HepG2 (cell line): ENCODE measurements around the gene ATAD3A. TPM values are rescaled to one million over a fixed set of nuclear protein-coding genes. Genes with fewer than 3 reads are reported as not detected.
A peak's percentile ranks its signal among the peaks of the same experiment; 100 is the strongest.

Source experiments
- ATAC-seq: fragments of 200-7000 bp; cut with Tn5 transposase; 3 replicates; pipeline ENCODE4 v1.9.1; 2020; ENCODE audit warnings: mild to moderate bottlenecking, moderate library complexity
- BruUV-seq: library from RNA; stranded (reverse); fragments of 400-500 nt; replicated peaks from 2 replicates; lab custom pipeline; 2021; lab: Mats Ljungman, UMichigan
- CTCF ChIA-PET: fragments of 300-600 bp; formaldehyde crosslinking; extraction: SDS; loops from one replicate; lab custom pipeline; 2021; ENCODE audit warnings: low total read pairs, inconsistent platforms, low intra/inter-chr PET ratio; lab: Yijun Ruan, JAX
- POLR2A ChIA-PET: fragments of 350-600 bp; sonication (Branson Sonifier 250); formaldehyde crosslinking; loops from one replicate; lab custom pipeline; 2020; ENCODE audit warnings: antibody characterized with exemption, inconsistent platforms; lab: Yijun Ruan, JAX
- DNase-seq: peaks from one replicate; pipeline ENCODE4 v3.0.0-alpha.2; 2015; ENCODE audit warnings: low spot score
- FAIRE-seq: peaks from 3 replicates; lab custom pipeline; 2011; peaks lifted over from hg19 to GRCh38; lab: Jason Lieb, UNC
- H2AFZ ChIP-seq: one replicate; pipeline ENCODE4 v1.6.1; 2011; ENCODE audit warnings: low read length, inconsistent platforms
- H3K27ac ChIP-seq: fragments of 300-600 bp; 3 replicates; pipeline ENCODE4 v1.8.0; 2011; ENCODE audit warnings: mixed run types, mild to moderate bottlenecking, mixed read lengths, low read length, inconsistent platforms; ENCODE audit not compliant: insufficient read depth; ENCODE audit errors: extremely low read length
- H3K27me3 ChIP-seq, 2 experiments: fragments of 200-600 bp in 1 of 2; 2 replicates in 1 of 2; 3 replicates in 1 of 2; pipeline versions ENCODE4 v1.6.0 to v1.8.0; 2011; ENCODE audit warnings: low read length in 2 of 2, mild to moderate bottlenecking in 2 of 2, moderate library complexity in 2 of 2, inconsistent platforms in 1 of 2; ENCODE audit not compliant: insufficient read depth in 2 of 2, control insufficient read depth in 1 of 2
- H3K36me3 ChIP-seq, 2 experiments: fragments of 200-600 bp in 1 of 2; replicated peaks in 1 of 2; 2 replicates in 1 of 2; 3 replicates in 1 of 2; pipeline versions ENCODE4 v1.5.1 to v1.8.0; 2011; ENCODE audit warnings: low read length in 2 of 2, inconsistent platforms in 1 of 2; ENCODE audit not compliant: insufficient read depth in 2 of 2, control insufficient read depth in 1 of 2
- H3K4me1 ChIP-seq: 2 replicates; pipeline ENCODE4 v1.5.1; 2012; ENCODE audit warnings: low read length, inconsistent platforms; ENCODE audit not compliant: insufficient read depth
- H3K4me2 ChIP-seq: 2 replicates; pipeline ENCODE4 v1.6.0; 2011; ENCODE audit warnings: low read depth, low read length, inconsistent platforms
- H3K4me3 ChIP-seq, 3 experiments: fragments of 200-600 bp in 1 of 3; sonication (generic), shearing (Covaris generic) in 1 of 3; replicated peaks in 1 of 3; 2 replicates each; pipeline ENCODE4 v1.5.1; 2011 to 2016; ENCODE audit warnings: low read length in 3 of 3, inconsistent platforms in 2 of 3, low read depth in 2 of 3, mild to moderate bottlenecking in 2 of 3, control low read depth in 1 of 3, mixed read lengths in 1 of 3; ENCODE audit not compliant: insufficient read depth in 1 of 3
- H3K79me2 ChIP-seq: one replicate; pipeline ENCODE4 v1.6.1; 2011; ENCODE audit warnings: low read length, inconsistent platforms; ENCODE audit not compliant: insufficient read depth
- H3K9ac ChIP-seq: 2 replicates; pipeline ENCODE4 v1.6.0; 2011; ENCODE audit warnings: mild to moderate bottlenecking, low read depth, low read length, inconsistent platforms; ENCODE audit not compliant: insufficient read depth
- H3K9me3 ChIP-seq: 2 replicates; pipeline ENCODE4 v1.5.1; 2012; ENCODE audit warnings: mild to moderate bottlenecking, low read length
- H4K20me1 ChIP-seq: 2 replicates; pipeline ENCODE4 v1.6.0; 2011; ENCODE audit warnings: inconsistent platforms, mild to moderate bottlenecking, low read length, moderate library complexity; ENCODE audit not compliant: insufficient read depth
- ARID4A ChIP-seq: sonication (generic); formaldehyde crosslinking; IDR thresholded peaks from 2 replicates; pipeline ENCODE4 v1.5.0; 2020; ENCODE audit warnings: mild to moderate bottlenecking, missing genetic modification reagents, borderline replicate concordance
- BORCS8-MEF2B ChIP-seq: sonication (generic); formaldehyde crosslinking; IDR thresholded peaks from 2 replicates; pipeline ENCODE4 v1.8.0; 2022; ENCODE audit warnings: mild to moderate bottlenecking, missing genetic modification reagents
- DBP ChIP-seq: sonication (generic); formaldehyde crosslinking; IDR thresholded peaks from 2 replicates; pipeline ENCODE4 v1.4.0; 2020; ENCODE audit warnings: missing genetic modification reagents; ENCODE audit errors: not compliant biosample characterization
- JUNB ChIP-seq: sonication (generic); formaldehyde crosslinking; IDR thresholded peaks from 2 replicates; pipeline ENCODE4 v1.8.0; 2022; ENCODE audit warnings: missing genetic modification reagents, mild to moderate bottlenecking, borderline replicate concordance
- RBAK ChIP-seq: sonication (generic); formaldehyde crosslinking; IDR thresholded peaks from 2 replicates; pipeline ENCODE4 v1.5.1; 2020; ENCODE audit warnings: mild to moderate bottlenecking, missing genetic modification reagents
- TEAD2 ChIP-seq: sonication (generic); formaldehyde crosslinking; IDR thresholded peaks from 2 replicates; pipeline ENCODE4 v1.9.0; 2021; ENCODE audit warnings: missing genetic modification reagents
- TOPORS ChIP-seq: sonication (generic); formaldehyde crosslinking; IDR thresholded peaks from 2 replicates; pipeline ENCODE4 v1.8.0; 2023; ENCODE audit warnings: mild to moderate bottlenecking, missing genetic modification reagents
- USF2 ChIP-seq, 2 experiments: sonication (generic) in 1 of 2; formaldehyde crosslinking in 1 of 2; IDR thresholded peaks; 2 replicates each; pipeline versions ENCODE4 v1.5.1 to v1.6.1; 2011 to 2020; ENCODE audit warnings: borderline replicate concordance in 1 of 2, low read depth in 1 of 2, low read length in 1 of 2, mild to moderate bottlenecking in 1 of 2, missing genetic modification reagents in 1 of 2, moderate library complexity in 1 of 2
- ZMYM3 ChIP-seq: sonication (generic); formaldehyde crosslinking; IDR thresholded peaks from 2 replicates; pipeline ENCODE4 v1.5.1; 2020; ENCODE audit warnings: mild to moderate bottlenecking, missing genetic modification reagents
- ZNF12 ChIP-seq: sonication (generic); formaldehyde crosslinking; IDR thresholded peaks from 2 replicates; pipeline ENCODE4 v1.5.0; 2020; ENCODE audit warnings: missing genetic modification reagents
- ZNF382 ChIP-seq: sonication (generic); formaldehyde crosslinking; IDR thresholded peaks from 2 replicates; pipeline ENCODE4 v1.5.0; 2020; ENCODE audit warnings: missing genetic modification reagents, mild to moderate bottlenecking, borderline replicate concordance
- ZNF572 ChIP-seq: sonication (generic); formaldehyde crosslinking; IDR thresholded peaks from 2 replicates; pipeline ENCODE4 v1.5.1; 2020; ENCODE audit warnings: mild to moderate bottlenecking, missing genetic modification reagents
- ZSCAN20 ChIP-seq: sonication (generic); formaldehyde crosslinking; IDR thresholded peaks from 2 replicates; pipeline ENCODE4 v1.4.0; 2020; ENCODE audit warnings: missing genetic modification reagents, mild to moderate bottlenecking, borderline replicate concordance
- ZSCAN31 ChIP-seq: sonication (generic); formaldehyde crosslinking; IDR thresholded peaks from 2 replicates; pipeline ENCODE4 v1.5.0; 2020; ENCODE audit warnings: low read depth, mild to moderate bottlenecking, missing genetic modification reagents
- WGBS: methylation state at CpG from one replicate; pipeline ENCODE4 v1.1.6; 2017; ENCODE audit warnings: low lambda C conversion rate; 5-methylcytosine and 5-hydroxymethylcytosine counted together
- in situ Hi-C: cut with HindIII; loops from 2 replicates; pipeline ENCODE4 v1.10.0; 2017; ENCODE audit warnings: low pct_unique_long_range_greater_than_20kb; ENCODE audit not compliant: extremely low pct_ligation_motif_present
- intact Hi-C: fragments of 100-400 bp; cut with micrococcal nuclease; formaldehyde crosslinking; loops from one replicate; pipeline ENCODE4 v1.10.0; 2022; ENCODE audit not compliant: unreplicated experiment
- polyA plus RNA-seq, 8 experiments: library from polyadenylated mRNA; depleted of rRNA in 3 of 8; stranded (reverse) in 7 of 8; unstranded in 1 of 8; fragments of >200 nt; fragmentation: Illumina TruSeq in 4 of 8; extraction: Trizol in 4 of 8; gene quantifications; 2 replicates each; pipeline versions ENCODE4 v1.2.1 to v1.2.3, GENCODE V29; 2011 to 2016; ENCODE audit warnings: low read depth in 4 of 8, missing spikeins in 1 of 8, mixed read lengths in 1 of 8; ENCODE audit not compliant: insufficient read depth in 1 of 8
- total RNA-seq, 5 experiments: library from RNA; depleted of rRNA; stranded (reverse); fragments of >200 nt; fragmentation: Illumina TruSeq; extraction: Trizol; gene quantifications; 2 replicates each; pipeline ENCODE4 v1.2.3, GENCODE V29; 2016; ENCODE audit warnings: low read depth in 1 of 5

ATAD3A gene
- total and polyA plus RNA-seq, 2 of the 13 experiments (the other 11 are each of a cell fraction or from before 2014, with no cell fraction given): 10.6 to 49.0 TPM

GRCh38 chr1:1463312-1463711 lies 48.6 kb upstream of the ATAD3A start:
- no peak overlapping the region for H2AFZ ChIP-seq
- no peak for DNase-seq
- H4K20me1 ChIP-seq: no peaks in the 10 kb centered on the region
- H3K9me3 ChIP-seq: no peaks in the 10 kb centered on the region
- POLR2A ChIA-PET: interaction anchor here (1.1 to 1.3 kb wide), 3 partner anchors 25 to 34 kb away, joined by 3 read pairs; no protein-coding TSS in a partner anchor
- no peaks in the 10 kb centered on the region for H3K79me2 ChIP-seq
- H3K9ac ChIP-seq: no peak overlapping the region
- BruUV-seq: no TSS peak
- in situ Hi-C loops: no loop called here
- CTCF ChIA-PET: no interaction called here
- TF ChIP-seq JUNB (no peak), ZNF572 (CRISPR knock-in tag) (no peak), RBAK (CRISPR knock-in tag) (peak; percentile 76), ZSCAN31 (CRISPR knock-in tag) (no peak), ARID4A (CRISPR knock-in tag) (no peak), ZNF12 (peak; percentile 99), TOPORS (no peak), USF2 (IDR thresholded peaks at IDR 0.05; ENCODE audit: low read depth, low read length) (no peak), USF2 (CRISPR knock-in tag; IDR thresholded peaks at IDR 0.05; ENCODE audit: borderline replicate concordance) (no peak), ZSCAN20 (CRISPR knock-in tag) (no peak), ZNF382 (CRISPR knock-in tag) (no peak), DBP (CRISPR knock-in tag) (no peak), TEAD2 (CRISPR knock-in tag) (no peak), BORCS8-MEF2B (CRISPR knock-in tag) (no peak), ZMYM3 (CRISPR knock-in tag) (0 out of 2 replicates have a peak, but pooled peaks have one; percentile 23)
- H3K36me3 ChIP-seq: no peaks in the 10 kb centered on the region
- H3K4me3 ChIP-seq: no peak overlapping the region
- intact Hi-C loops: no loop called here
- 80% methylated on average over 3 of the region's 7 CpGs for WGBS
- no peak for ATAC-seq
- peaks cover 6 to 15% of the 10 kb centered on the region in 2 experiments; a peak in 4 of 5 replicates for H3K27me3 ChIP-seq
- FAIRE-seq: no peak
- no peak overlapping the region for H3K27ac ChIP-seq
- H3K4me1 ChIP-seq: peaks cover 37% of the 10 kb centered on the region
- peak overlapping the region; percentile 77; the same call in 1 of the 2 replicates for H3K4me2 ChIP-seq
